ENCODE data around the gene CAMSAP1. TPM values are rescaled to one million over a fixed set of nuclear protein-coding genes. Genes with fewer than 3 reads are reported as not detected.
A peak's percentile ranks its signal among the peaks of the same experiment; 100 is the strongest.

Gene CAMSAP1
- total and polyA plus RNA-seq, 10 of the 15 experiments (the other 5 are each of a cell fraction or from before 2014, with no cell fraction given): 1.4 to 24.7 (median 8.0) TPM

GRCh38 chr9:135822374-135822755, 85.0 kb downstream of the CAMSAP1 start:
- FAIRE-seq: no peak
- no peak overlapping the region for H3K9ac ChIP-seq (ENCODE audit: control insufficient read depth, insufficient read depth, low read length)
- POLR2A ChIA-PET: no interaction called here

GRCh38 chr9:135821733-135822373, 85.5 kb downstream of the CAMSAP1 start:
- ChIA-PET SMC1A (ENCODE audit: uncharacterized antibody, unreplicated experiment) (no interaction called here), RAD21 (ENCODE audit: unreplicated experiment) (no interaction called here), POLR2A (no interaction called here), CTCF (no interaction called here)
- BruUV-seq (replicated peaks): no TSS peak
- Histone ChIP-seq H4K20me1 (ENCODE audit: control insufficient read depth, insufficient read depth) (no peaks in the 10 kb centered on the region), H3K27me3 (replicated peaks in 1 of 2; ENCODE audit: control insufficient read depth in 2 of 2, insufficient read depth in 2 of 2, low read length in 1 of 2) (no peaks in the 10 kb centered on the region), H2AFZ (ENCODE audit: control insufficient read depth, low read depth, low read length) (no peak overlapping the region), H3K4me2 (ENCODE audit: control insufficient read depth, insufficient read depth) (no peak overlapping the region), H3K9me3 (replicated peaks; ENCODE audit: control insufficient read depth, insufficient read depth, low read length) (no peaks in the 10 kb centered on the region), H3K4me3 (no peak overlapping the region), H3K36me3 (ENCODE audit: control insufficient read depth in 2 of 2, insufficient read depth in 2 of 2, low read length in 1 of 2) (peaks cover 20 to 35% of the 10 kb centered on the region in 2 experiments), H3K79me2 (ENCODE audit: control insufficient read depth, insufficient read depth, low read length) (no peaks in the 10 kb centered on the region), H3K27ac (ENCODE audit: control insufficient read depth, insufficient read depth) (no peak overlapping the region), H3K9ac (ENCODE audit: control insufficient read depth, insufficient read depth, low read length) (no peak overlapping the region), H3K4me1 (ENCODE audit: control insufficient read depth, insufficient read depth, low read length) (no peaks in the 10 kb centered on the region)
- FAIRE-seq (no peak), DNase-seq (ENCODE audit: low read depth, low spot score) (no peak), ATAC-seq (no peak)
- WGBS (ENCODE audit: insufficient coverage, insufficient replicate concordance, low lambda C conversion rate, missing lambda C conversion rate): 97% methylated on average over 27 of the region's 27 CpGs
- in situ Hi-C loops (cut with MboI) (no loop called here), intact Hi-C loops (cut with micrococcal nuclease; ENCODE audit: unreplicated experiment) (no loop called here)
- TF ChIP-seq CHD1 (IDR thresholded peaks at IDR 0.05; ENCODE audit: low read depth, low read length) (no peak), RAD21 (IDR thresholded peaks at IDR 0.05; ENCODE audit: insufficient read depth, low read depth, low read length) (no peak), REST (IDR thresholded peaks at IDR 0.05; ENCODE audit: low read depth, low read length) (no peak), MYB (IDR thresholded peaks at IDR 0.05; ENCODE audit: borderline replicate concordance, low read depth, low read length) (no peak), EZH2 (IDR thresholded peaks at IDR 0.05; ENCODE audit: borderline replicate concordance, control insufficient read depth, low read depth, low read length) (no peak), NR2C2 (IDR thresholded peaks at IDR 0.05; ENCODE audit: borderline replicate concordance, control insufficient read depth, insufficient read length, low read depth) (no peak)

More at GRCh38 chr9:135822374-135822755, 85.0 kb downstream of the CAMSAP1 start:
- Histone ChIP-seq H3K9me3 (replicated peaks; ENCODE audit: control insufficient read depth, insufficient read depth, low read length) (no peaks in the 10 kb centered on the region), H3K4me3 (no peak overlapping the region), H4K20me1 (ENCODE audit: control insufficient read depth, insufficient read depth) (no peaks in the 10 kb centered on the region), H3K27ac (ENCODE audit: control insufficient read depth, insufficient read depth) (no peak overlapping the region), H3K4me1 (ENCODE audit: control insufficient read depth, insufficient read depth, low read length) (no peaks in the 10 kb centered on the region), H3K36me3 (ENCODE audit: control insufficient read depth in 2 of 2, insufficient read depth in 2 of 2, low read length in 1 of 2) (peaks cover 20 to 33% of the 10 kb centered on the region in 2 experiments), H2AFZ (ENCODE audit: control insufficient read depth, low read depth, low read length) (no peak overlapping the region), H3K4me2 (ENCODE audit: control insufficient read depth, insufficient read depth) (no peak overlapping the region), H3K27me3 (replicated peaks in 1 of 2; ENCODE audit: control insufficient read depth in 2 of 2, insufficient read depth in 2 of 2, low read length in 1 of 2) (no peaks in the 10 kb centered on the region), H3K79me2 (ENCODE audit: control insufficient read depth, insufficient read depth, low read length) (no peaks in the 10 kb centered on the region)
- in situ Hi-C loops (cut with MboI) (no loop called here), intact Hi-C loops (cut with micrococcal nuclease; ENCODE audit: unreplicated experiment) (no loop called here)
- DNase-seq (ENCODE audit: low read depth, low spot score) (no peak), ATAC-seq (no peak)
- TF ChIP-seq BCL3 (IDR thresholded peaks at IDR 0.05; ENCODE audit: borderline replicate concordance, insufficient read depth, low read depth, low read length, poor library complexity, severe bottlenecking): no peak
- no peak for TF ChIP-seq SMARCA5 (IDR thresholded peaks at IDR 0.05)
- no peak for TF ChIP-seq EZH2 (IDR thresholded peaks at IDR 0.05; ENCODE audit: borderline replicate concordance, control insufficient read depth, low read depth, low read length)
- TF ChIP-seq ZZZ3 (IDR thresholded peaks at IDR 0.05; ENCODE audit: control insufficient read depth, insufficient read length, low read depth): no peak
- ChIA-PET SMC1A (ENCODE audit: uncharacterized antibody, unreplicated experiment) (no interaction called here), RAD21 (ENCODE audit: unreplicated experiment) (no interaction called here), CTCF (no interaction called here)
- BruUV-seq (replicated peaks): TSS peak; percentile 61
- WGBS (ENCODE audit: insufficient coverage, insufficient replicate concordance, low lambda C conversion rate, missing lambda C conversion rate): 98% methylated on average over 18 of the region's 18 CpGs
